Measurements from ENCODE around the gene ZDHHC14. TPM values are rescaled to one million over a fixed set of nuclear protein-coding genes. Genes with fewer than 3 reads are reported as not detected.

Gene ZDHHC14
- polyA plus RNA-seq, 1 donor (not counting 4 experiments of a cell fraction or from before 2014, with no cell fraction given) = 6.4 TPM

GRCh38 chr6:157433678-157434081 is 52.7 kb downstream of the ZDHHC14 start:
- TF ChIP-seq EZH2 (IDR thresholded peaks at IDR 0.05; ENCODE audit: low read length) (no peak), CTCF (optimal IDR thresholded peaks at IDR 0.05 in 1 of 3, IDR thresholded peaks at IDR 0.05 in 1 of 3, conservative IDR thresholded peaks at IDR 0.05 in 1 of 3; ENCODE audit: extremely low read depth in 1 of 3, insufficient read depth in 2 of 3, low read length in 3 of 3) (no peak)
- Histone ChIP-seq H3K79me2 (ENCODE audit: control insufficient read depth, insufficient read depth, low read length) (no peaks in the 10 kb centered on the region), H3K27me3 (ENCODE audit: control insufficient read depth, extremely low read depth, insufficient read depth, low read length) (no peaks in the 10 kb centered on the region), H4K20me1 (ENCODE audit: control insufficient read depth, extremely low read depth, insufficient read depth, low read length) (no peaks in the 10 kb centered on the region), H3K9ac (ENCODE audit: control insufficient read depth, extremely low read depth, insufficient read depth, low read length) (no peak overlapping the region), H3K4me1 (ENCODE audit: control insufficient read depth, extremely low read depth, insufficient read depth, low read length) (peaks cover 19% of the 10 kb centered on the region), H3K4me3 (ENCODE audit: control insufficient read depth in 2 of 3, extremely low read depth in 1 of 3, insufficient read depth in 2 of 3, low read depth in 1 of 3, low read length in 3 of 3) (no peak overlapping the region), H3K27ac (ENCODE audit: control insufficient read depth, insufficient read depth, low read length) (no peak overlapping the region), H3K9me3 (ENCODE audit: control insufficient read depth, low read depth, low read length) (no peaks in the 10 kb centered on the region), H3K36me3 (ENCODE audit: control insufficient read depth in 2 of 2, extremely low read depth in 1 of 2, insufficient read depth in 2 of 2, low read length in 2 of 2) (no peaks in the 10 kb centered on the region), H3K9me1 (ENCODE audit: control insufficient read depth, extremely low read depth, insufficient read depth, low read length) (peaks cover 2% of the 10 kb centered on the region), H2AFZ (ENCODE audit: control insufficient read depth, low read length) (no peak overlapping the region), H3K4me2 (ENCODE audit: control insufficient read depth, extremely low read depth, insufficient read depth, low read depth, low read length) (no peak overlapping the region)
- DNase-seq (ENCODE audit: low read depth, low spot score) = no peak
- dilution Hi-C loops (cut with MboI; ENCODE audit: extremely low pct_ligation_motif_present, low sequenced_read_pairs) = no loop called here
- FAIRE-seq = no peak

GRCh38 chr6:157434349-157435033 is 53.5 kb downstream of the ZDHHC14 start:
- Histone ChIP-seq H3K4me3 (ENCODE audit: control insufficient read depth in 2 of 3, extremely low read depth in 1 of 3, insufficient read depth in 2 of 3, low read depth in 1 of 3, low read length in 3 of 3) (no peak overlapping the region), H3K9ac (ENCODE audit: control insufficient read depth, extremely low read depth, insufficient read depth, low read length) (no peak overlapping the region), H3K27me3 (ENCODE audit: control insufficient read depth, extremely low read depth, insufficient read depth, low read length) (no peaks in the 10 kb centered on the region), H2AFZ (ENCODE audit: control insufficient read depth, low read length) (no peak overlapping the region), H3K4me2 (ENCODE audit: control insufficient read depth, extremely low read depth, insufficient read depth, low read depth, low read length) (no peak overlapping the region), H3K79me2 (ENCODE audit: control insufficient read depth, insufficient read depth, low read length) (no peaks in the 10 kb centered on the region), H3K9me3 (ENCODE audit: control insufficient read depth, low read depth, low read length) (no peaks in the 10 kb centered on the region), H3K9me1 (ENCODE audit: control insufficient read depth, extremely low read depth, insufficient read depth, low read length) (no peaks in the 10 kb centered on the region), H3K4me1 (ENCODE audit: control insufficient read depth, extremely low read depth, insufficient read depth, low read length) (peaks cover 13% of the 10 kb centered on the region), H4K20me1 (ENCODE audit: control insufficient read depth, extremely low read depth, insufficient read depth, low read length) (no peaks in the 10 kb centered on the region), H3K36me3 (ENCODE audit: control insufficient read depth in 2 of 2, extremely low read depth in 1 of 2, insufficient read depth in 2 of 2, low read length in 2 of 2) (no peaks in the 10 kb centered on the region), H3K27ac (ENCODE audit: control insufficient read depth, insufficient read depth, low read length) (no peak overlapping the region)
- dilution Hi-C loops (cut with MboI; ENCODE audit: extremely low pct_ligation_motif_present, low sequenced_read_pairs) = no loop called here
- TF ChIP-seq CTCF (optimal IDR thresholded peaks at IDR 0.05 in 1 of 3, IDR thresholded peaks at IDR 0.05 in 1 of 3, conservative IDR thresholded peaks at IDR 0.05 in 1 of 3; ENCODE audit: extremely low read depth in 1 of 3, insufficient read depth in 2 of 3, low read length in 3 of 3) (no peak), EZH2 (IDR thresholded peaks at IDR 0.05; ENCODE audit: low read length) (no peak)
- no peak for DNase-seq (ENCODE audit: low read depth, low spot score)
- FAIRE-seq = no peak
